ENCODE measurements around the gene CD274. TPM values are rescaled to one million over a fixed set of nuclear protein-coding genes. Genes with fewer than 3 reads are reported as not detected.

Gene CD274
- total RNA-seq, 1 donor from 2014 or later, result 2.2 TPM

GRCh38 chr9:5445886-5446285, 4.5 kb upstream of the CD274 start:
- Histone ChIP-seq H3K27me3 (no peaks in the 10 kb centered on the region), H3K27ac (no peak overlapping the region), H3K9me3 (no peaks in the 10 kb centered on the region), H3K4me3 (no peak overlapping the region), H3K36me3 (no peaks in the 10 kb centered on the region), H3K4me1 (peaks cover 13% of the 10 kb centered on the region)
- DNase-seq (ENCODE audit: extremely low spot score in 2 of 2), result no peak
- TF ChIP-seq POLR2AphosphoS5 (IDR thresholded peaks at IDR 0.05; ENCODE audit: insufficient read depth in 1 of 2, low read depth in 1 of 2), result no peak
- TF ChIP-seq POLR2A (IDR thresholded peaks at IDR 0.05), result no peak
- TF ChIP-seq CTCF (IDR thresholded peaks at IDR 0.05), result no peak
- intact Hi-C loops (cut with DNase I), result loop anchor here (10.0 kb wide), 1 partner anchor 1499 kb away; no protein-coding TSS in a partner anchor

- H3K36me3 ChIP-seq, result no peaks in the 10 kb centered on the region
- TF ChIP-seq POLR2A (IDR thresholded peaks at IDR 0.05) (no peak), POLR2AphosphoS5 (IDR thresholded peaks at IDR 0.05; ENCODE audit: insufficient read depth in 1 of 2, low read depth in 1 of 2) (no peak), CTCF (IDR thresholded peaks at IDR 0.05) (no peak)
- peaks cover 20% of the 10 kb centered on the region for H3K4me1 ChIP-seq
- H3K27ac ChIP-seq, result no peak overlapping the region
- intact Hi-C loops (cut with DNase I), result loop anchor here (10.0 kb wide), 1 partner anchor 1498 kb away; no protein-coding TSS in a partner anchor
- no peak overlapping the region for H3K4me3 ChIP-seq
- no peak for DNase-seq (ENCODE audit: extremely low spot score in 2 of 2)
- no peaks in the 10 kb centered on the region for H3K27me3 ChIP-seq
- H3K9me3 ChIP-seq, result no peaks in the 10 kb centered on the region
Observed at GRCh38 chr9:5446451-5447236, 3.7 kb upstream of the CD274 start.

- H3K4me1 ChIP-seq, result peaks cover 20% of the 10 kb centered on the region
- H3K27ac ChIP-seq, result no peak overlapping the region
- H3K36me3 ChIP-seq, result no peaks in the 10 kb centered on the region
- TF ChIP-seq CTCF (IDR thresholded peaks at IDR 0.05) (no peak), POLR2AphosphoS5 (IDR thresholded peaks at IDR 0.05; ENCODE audit: insufficient read depth in 1 of 2, low read depth in 1 of 2) (no peak), POLR2A (IDR thresholded peaks at IDR 0.05) (no peak)
- DNase-seq (ENCODE audit: extremely low spot score in 2 of 2), result no peak
- no peak overlapping the region for H3K4me3 ChIP-seq
- H3K27me3 ChIP-seq, result no peaks in the 10 kb centered on the region
- intact Hi-C loops (cut with DNase I), result loop anchor here (10.0 kb wide), 1 partner anchor 1497 kb away; no protein-coding TSS in a partner anchor
- H3K9me3 ChIP-seq, result no peaks in the 10 kb centered on the region
Observed at GRCh38 chr9:5447337-5447736, 3.0 kb upstream of the CD274 start.

- TF ChIP-seq CTCF (IDR thresholded peaks at IDR 0.05), result no peak
- no peaks in the 10 kb centered on the region for H3K9me3 ChIP-seq
- H3K27me3 ChIP-seq, result no peaks in the 10 kb centered on the region
- no peak for DNase-seq (ENCODE audit: extremely low spot score in 2 of 2)
- H3K4me1 ChIP-seq, result peaks cover 20% of the 10 kb centered on the region
- intact Hi-C loops (cut with DNase I), result loop anchor here (10.0 kb wide), 1 partner anchor 1497 kb away; no protein-coding TSS in a partner anchor
- H3K36me3 ChIP-seq, result no peaks in the 10 kb centered on the region
- H3K4me3 ChIP-seq, result no peak overlapping the region
- H3K27ac ChIP-seq, result no peak overlapping the region
Observed at GRCh38 chr9:5448016-5448415, 2.3 kb upstream of the CD274 start.

Data from vagina (tissue), 2 donors.